GM18868 (cell line): ENCODE results near the gene TMTC4.
"Not testable (repeated sequence)": the region's sequence is repeated elsewhere in the genome, so short reads cannot be mapped to it uniquely, and the experiment has no call there.

Source experiments
- ATAC-seq: cut with Tn5 transposase; IDR thresholded peaks from one replicate; pipeline ENCODE4 v1.9.1; 2021; ENCODE audit warnings: mild to moderate bottlenecking, moderate library complexity; ENCODE audit not compliant: unreplicated experiment

TMTC4 gene

DNA sequence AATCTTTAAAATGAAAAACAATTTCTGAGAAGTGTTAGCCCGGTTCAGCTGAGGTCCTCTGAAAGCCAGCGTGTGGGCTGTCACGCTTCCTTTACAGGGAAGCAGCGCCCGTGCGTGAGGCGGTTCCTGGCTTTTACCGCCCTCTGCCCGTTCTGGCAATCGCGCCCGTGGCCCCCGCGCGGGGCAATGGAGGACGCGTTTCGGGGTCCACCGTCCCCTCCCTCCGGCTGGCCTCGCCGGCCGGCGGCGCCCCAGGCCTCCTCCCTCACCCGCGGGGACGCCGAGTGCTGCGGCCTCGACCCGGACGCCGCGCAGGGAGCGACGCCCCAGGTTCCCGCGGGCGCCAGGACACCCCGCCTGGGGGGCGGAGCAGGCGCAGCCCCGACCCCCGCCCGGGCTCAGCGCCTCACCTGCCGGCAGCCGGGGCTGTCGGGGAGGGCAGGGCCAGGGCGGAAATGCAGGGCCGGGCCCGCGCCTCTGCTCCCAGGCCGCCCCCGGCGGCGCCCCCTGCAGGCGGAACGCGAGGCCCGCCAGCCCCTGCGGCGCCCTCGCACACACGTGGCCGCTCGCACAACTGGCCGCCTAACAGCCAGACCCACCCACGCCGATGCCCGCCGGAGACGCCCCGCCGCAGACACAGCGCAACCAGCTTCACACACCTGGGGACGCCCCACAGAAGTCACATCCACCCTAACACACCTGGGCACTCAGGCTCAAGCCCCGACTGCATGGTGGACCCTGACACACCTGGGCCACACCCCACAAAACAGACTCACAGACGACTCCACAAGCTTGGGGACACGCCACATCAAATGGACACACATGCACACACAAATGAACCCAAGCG lies 86.0 kb downstream of the TMTC4 start, which contains the start of gene GGACT:
Gene GGACT, minus strand, starts transcription at position 459 of the 847 bp plus-strand sequence. CDS start 56,198 bp downstream, outside the sequence.
- peak; percentile 96 for ATAC-seq

DNA sequence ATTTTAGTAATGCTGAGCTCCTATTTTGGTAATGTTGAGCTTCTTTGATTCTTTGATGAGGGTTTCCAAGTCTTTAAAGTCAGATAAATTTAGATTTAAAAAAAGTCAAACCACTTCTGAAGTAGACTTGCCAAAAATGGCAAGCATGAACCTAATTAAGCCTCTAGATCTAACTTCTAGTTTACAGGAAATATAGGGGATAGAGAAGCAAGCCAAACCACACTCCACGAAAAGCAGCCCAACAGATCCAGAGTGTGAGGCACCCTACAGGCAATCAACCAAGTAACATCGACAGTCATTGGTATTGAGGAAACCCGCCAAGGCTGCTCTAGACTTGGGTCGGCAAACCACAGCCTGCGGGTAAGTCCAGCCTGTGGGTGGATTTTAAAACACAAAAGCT lies 89.7 kb downstream of the TMTC4 start:
- ATAC-seq, result no peak

DNA sequence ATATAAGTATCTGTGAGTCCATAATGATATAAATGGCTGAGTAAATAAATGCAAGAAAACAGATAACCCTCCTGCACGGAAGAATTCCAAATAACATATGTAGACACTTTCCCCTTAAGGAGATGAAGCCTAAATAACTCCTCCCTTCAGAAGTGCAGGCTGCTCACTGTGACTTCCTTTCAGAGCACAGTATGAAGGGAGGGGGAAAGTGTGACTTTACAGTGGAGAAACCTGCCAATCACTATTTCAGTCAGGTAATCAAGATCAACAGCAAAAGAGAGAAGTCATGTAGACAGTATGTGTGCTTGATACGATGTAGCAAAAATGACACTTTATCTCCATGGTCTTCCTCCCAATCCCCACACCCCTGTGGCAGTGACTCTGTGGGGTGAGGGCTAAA lies 93.1 kb downstream of the TMTC4 start:
- ATAC-seq, result no peak

DNA sequence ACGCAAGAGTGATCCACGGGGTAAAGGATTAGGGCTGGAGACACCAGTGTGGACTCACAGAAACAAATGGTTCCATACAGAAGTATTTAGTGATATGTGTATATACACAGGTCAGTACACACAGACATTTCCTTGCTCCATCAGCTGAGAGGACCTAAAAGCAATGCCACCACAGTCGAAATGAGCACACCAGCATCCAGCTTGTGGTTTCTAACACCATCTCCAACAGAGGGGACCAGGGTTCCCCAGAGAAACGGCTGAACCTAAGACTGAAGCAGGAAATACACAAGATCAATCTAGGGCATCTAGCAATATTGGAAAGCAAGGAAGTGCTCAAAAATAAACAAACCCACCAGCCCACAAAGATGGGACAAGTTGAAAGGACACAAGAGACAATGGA lies 93.6 kb downstream of the TMTC4 start:
- no peak for ATAC-seq

DNA sequence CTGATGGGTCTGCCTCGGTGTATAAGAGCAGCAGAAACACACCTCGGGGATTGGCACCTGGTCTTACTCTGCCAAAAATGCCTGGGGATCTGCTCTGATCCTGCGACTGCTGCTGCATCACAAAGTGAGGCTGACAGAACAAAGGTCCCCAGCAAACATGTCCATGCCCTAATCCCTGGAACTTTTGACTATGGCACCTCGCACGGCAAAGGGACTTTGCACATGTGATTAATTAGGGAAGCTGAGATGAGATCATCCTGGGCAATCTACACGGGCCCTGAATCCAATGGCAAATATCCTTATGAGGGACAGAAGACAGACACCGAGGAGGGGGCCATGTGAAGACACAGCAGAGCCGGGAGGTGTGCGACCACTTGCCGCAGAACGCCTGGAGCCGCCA lies 94.5 kb downstream of the TMTC4 start:
- no peak for ATAC-seq

DNA sequence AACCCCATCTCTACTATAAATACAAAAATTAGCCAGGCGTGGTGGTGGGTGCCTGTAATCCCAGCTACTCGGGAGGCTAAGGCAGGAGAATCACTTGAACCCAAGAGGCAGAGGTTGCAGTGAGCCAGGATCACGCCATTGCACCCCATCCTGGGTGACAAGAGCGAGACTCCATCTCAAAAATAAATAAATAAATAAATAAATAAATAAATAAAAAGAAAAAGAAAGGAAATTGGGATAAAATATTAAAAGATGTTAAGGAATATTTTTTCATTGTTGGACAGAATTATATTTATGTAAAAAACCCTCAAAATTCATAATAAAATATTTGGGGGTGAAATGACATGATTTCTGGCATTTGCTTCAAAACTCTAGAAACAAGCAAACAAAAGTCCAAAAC lies 97.4 kb downstream of the TMTC4 start:
- ATAC-seq, result not testable (repeated sequence)

DNA sequence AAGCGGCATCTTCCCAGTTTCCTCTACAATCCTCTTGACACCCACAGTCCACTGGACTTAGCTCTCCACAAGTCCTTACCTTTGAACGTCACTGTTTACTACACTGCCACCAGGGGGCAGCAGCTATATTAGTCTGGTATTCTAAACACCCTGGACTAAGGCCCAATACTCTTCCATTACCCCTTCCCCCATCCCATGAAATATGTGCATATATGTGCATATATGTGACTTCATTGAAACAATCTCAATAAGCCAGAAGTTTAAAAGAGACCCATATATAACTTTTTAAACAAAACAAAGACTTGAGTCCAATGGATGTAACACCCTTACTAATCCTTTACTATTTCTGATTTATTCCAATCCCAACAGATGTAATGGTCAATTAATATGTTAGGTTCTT lies 101.5 kb downstream of the TMTC4 start:
- ATAC-seq, result peak; percentile 98

DNA sequence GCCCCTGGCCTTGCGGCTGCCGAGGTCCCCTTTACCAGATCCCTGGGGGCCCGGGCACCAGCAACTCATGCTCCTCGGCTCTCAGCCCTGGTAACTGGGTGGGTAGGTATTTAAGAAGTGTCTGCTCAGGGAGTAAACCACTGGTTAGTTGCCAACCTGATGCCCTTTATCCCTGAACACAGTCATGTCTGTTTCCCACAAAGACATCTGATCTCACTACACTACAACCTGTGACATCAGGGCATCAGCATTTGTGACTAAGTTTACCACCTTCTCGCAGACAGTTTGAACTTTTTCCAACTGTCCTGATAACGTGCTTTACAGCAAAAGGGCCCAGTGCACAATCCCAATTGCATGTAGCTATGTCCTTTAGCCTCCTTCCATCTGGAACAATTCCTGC lies 108.1 kb downstream of the TMTC4 start:
- no peak for ATAC-seq

DNA sequence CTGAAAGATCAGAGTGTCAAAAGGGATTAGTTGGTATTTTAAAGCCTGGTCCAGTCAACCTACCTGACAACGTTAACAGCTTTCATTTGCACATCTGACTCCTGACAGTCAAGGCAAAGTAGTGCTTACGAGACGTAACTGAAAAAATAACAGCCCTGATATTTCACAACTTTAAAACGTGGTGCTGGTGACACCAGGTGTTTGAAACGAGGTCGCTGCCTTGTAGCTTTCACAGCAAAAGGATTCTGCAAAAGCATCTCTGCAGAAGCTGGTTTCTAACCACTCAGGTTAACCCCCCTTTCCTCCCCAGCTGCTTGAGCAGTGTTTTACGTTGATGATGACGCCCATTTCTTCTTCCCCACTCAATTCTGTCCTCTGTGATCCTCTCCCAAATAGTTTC lies 109.3 kb downstream of the TMTC4 start:
- ATAC-seq, result no peak

DNA sequence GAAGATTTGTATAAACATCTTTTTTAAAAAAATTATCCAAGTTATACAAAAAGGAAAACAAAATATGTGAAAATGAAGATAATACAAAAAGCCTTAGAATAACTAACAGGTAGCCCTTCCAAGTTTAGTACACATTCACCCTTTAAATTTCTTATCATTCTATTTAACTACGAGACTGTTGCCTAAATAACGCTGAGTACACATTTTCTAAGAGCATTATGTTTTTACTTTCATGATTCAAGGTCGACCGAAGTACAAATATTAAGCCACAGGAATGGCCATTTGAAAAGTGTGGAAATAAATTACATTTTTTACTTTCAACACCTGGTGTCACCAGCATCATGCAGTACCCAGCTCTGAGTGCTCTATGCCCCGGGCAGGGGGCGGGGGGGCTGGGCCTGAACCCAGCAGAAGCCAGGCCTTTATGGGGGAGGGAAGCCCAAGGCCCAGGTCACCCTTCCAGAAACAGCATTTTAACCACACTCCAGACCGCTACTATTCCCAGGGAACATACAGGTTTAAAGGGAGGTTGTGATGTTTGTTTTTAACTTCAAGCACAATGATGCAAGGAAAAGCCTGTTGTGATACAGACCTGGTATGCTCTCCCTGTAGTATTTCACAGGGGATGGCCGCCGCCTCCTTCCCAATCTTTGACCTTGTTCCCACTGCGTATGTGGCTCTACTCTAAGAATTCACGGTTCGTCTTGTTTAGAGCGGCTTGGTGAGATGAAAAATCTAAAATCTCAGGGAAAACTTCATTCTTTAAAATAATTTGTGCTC lies 110.0 kb downstream of the TMTC4 start:
- no peak for ATAC-seq

DNA sequence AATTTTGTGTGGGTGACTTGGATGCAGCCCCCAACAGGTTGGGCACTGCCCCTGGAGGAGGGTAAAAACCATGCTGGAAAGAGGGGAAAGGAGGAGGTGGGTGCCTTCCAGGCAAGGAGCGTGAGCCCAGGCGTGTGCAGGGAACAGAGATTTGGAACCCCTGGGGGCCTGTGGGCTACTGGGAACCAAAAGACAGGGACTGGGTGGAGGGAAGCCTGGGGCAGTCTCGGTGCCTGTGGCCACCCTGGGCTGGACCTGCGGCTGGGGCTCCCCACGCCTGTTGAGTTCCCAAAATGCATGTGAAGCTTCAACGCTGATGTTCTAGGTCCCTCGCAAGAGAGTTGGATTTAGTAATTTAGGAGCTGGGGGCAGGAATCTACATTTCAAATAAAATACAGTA lies 110.8 kb downstream of the TMTC4 start:
- ATAC-seq, result no peak

DNA sequence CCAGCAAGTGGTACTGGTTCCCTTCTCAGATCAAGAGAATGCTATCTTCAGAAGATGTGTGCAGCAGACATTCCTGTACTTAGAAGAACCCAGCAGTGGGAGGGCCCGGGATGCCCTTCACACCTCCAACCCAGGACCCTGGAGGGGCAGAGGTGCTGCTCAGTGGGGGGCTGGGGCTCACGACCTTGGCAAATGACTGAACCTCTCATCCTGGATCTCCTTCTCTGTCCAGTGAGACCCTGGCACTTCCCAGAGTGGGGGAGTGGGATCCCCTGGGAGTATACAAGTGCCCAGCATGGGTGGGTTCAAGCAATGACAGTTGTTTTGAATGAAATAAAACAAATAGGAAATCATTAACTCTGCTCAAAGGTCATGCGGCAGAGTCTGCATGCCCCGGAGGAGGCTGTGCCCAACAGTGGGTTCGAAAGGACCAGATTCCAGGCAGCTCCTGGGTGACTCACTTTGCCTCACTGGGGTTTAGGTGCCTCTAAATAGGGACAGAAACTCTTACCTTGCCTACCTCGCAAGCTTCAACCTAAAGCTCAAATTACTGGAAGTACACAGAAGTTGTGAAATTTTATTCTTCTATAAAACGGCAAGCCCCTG lies 112.9 kb downstream of the TMTC4 start:
- ATAC-seq, result no peak

DNA sequence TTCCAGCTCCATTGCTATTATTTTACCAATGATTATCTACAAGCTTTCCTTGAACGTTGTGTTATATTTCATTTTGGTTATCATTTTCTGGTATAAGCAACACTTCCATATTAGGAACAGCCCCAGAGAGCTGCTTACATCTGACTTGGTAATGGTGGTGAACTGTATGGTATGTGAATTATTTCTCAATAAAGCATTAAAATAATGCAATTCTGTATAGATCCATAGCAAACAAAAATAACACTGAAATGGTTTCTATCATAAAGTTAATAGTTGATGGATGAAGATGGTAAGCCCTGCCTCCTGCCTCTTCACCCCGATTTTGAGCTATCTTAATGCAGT lies 113.5 kb downstream of the TMTC4 start:
- no peak for ATAC-seq

DNA sequence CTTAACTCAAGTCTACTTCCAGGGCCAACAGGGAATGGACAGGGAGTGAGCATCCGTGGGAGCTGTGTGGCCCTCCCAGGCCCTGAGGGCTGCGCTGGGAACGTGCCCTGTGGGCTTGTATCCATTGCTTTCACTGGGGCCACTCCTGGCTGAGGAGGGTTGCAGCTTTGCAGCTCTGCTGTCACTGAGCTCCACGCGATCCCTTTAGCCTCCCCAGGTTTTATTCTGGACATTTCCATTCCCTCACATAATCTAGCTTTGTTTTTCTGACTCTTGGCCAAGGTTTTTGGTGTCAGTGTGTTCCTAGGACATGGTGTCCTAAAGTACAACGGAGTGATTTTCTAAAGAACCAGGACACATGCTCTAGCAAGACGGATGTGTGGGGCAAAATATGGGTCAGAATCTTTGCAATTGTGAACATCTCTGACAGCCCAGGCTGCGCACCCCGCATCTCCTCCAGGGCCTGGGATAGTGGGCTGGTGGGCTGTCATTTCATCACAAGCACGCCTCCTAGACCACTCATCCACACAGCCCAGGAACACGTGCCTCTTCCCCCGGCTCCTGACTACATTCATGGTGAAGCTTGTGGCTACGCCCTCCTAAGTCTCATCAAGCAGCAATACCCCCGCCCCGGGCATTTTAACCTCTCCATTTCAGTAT lies 114.0 kb downstream of the TMTC4 start:
- ATAC-seq, result no peak

DNA sequence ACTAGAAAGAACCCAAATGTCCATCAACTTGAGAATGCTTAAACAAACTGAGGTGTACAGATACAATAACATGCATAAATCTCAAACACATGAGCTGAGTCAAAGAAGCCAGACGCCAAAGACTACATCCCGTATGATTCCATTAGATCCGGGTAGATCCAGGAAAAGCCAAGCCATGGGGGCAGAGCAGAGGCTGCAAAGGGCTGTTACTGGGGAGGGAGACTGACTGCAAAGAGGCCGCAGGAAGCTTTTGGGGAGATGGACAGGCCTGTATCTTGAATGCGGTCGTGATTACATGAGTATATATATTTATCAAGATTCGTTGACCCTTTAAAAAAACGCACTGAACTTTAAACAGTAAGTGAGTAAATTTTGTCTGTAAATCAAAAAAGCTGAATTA lies 114.7 kb downstream of the TMTC4 start:
- no peak for ATAC-seq
